SK-N-SH (cell line): Measurements from ENCODE around the gene MAP3K5. TPM values are rescaled to one million over a fixed set of nuclear protein-coding genes. Genes with fewer than 3 reads are reported as not detected.
A peak's percentile ranks its signal among the peaks of the same experiment; 100 is the strongest.

Source experiments
- CTCF ChIA-PET: fragments of 300-600, 350-600 bp; formaldehyde crosslinking; extraction: SDS; loops from one replicate; lab custom pipeline; 2021; lab: Yijun Ruan, JAX
- POLR2A ChIA-PET: fragments of 350-600 bp; sonication (Branson Sonifier 250); formaldehyde crosslinking; extraction: SDS; loops from one replicate; lab custom pipeline; 2020; ENCODE audit warnings: antibody characterized with exemption, inconsistent platforms; lab: Yijun Ruan, JAX
- DNase-seq: peaks from one replicate; pipeline ENCODE4 v3.0.0; 2012
- H2AFZ ChIP-seq: fragments of 200-600 bp; sonication (generic); 2 replicates; pipeline ENCODE4 v1.8.1; 2016; ENCODE audit warnings: antibody characterized with exemption, mild to moderate bottlenecking, low read depth
- H3F3A ChIP-seq: fragments of 200-600 bp; sonication (generic); replicated peaks from 2 replicates; pipeline ENCODE3; 2016; ENCODE audit warnings: antibody characterized with exemption, mild to moderate bottlenecking; ENCODE audit not compliant: insufficient read depth
- H3K27ac ChIP-seq, 2 experiments: fragments of 200-500 bp in 1 of 2; fragments of 200-600 bp in 1 of 2; sonication (Bioruptor generic) in 1 of 2; sonication (generic), shearing (Covaris generic) in 1 of 2; 2 replicates each; pipeline versions ENCODE4 v1.5.1 to v1.6.1; 2014 to 2016; ENCODE audit warnings: low read depth in 2 of 2, inconsistent platforms in 1 of 2, low read length in 1 of 2, mild to moderate bottlenecking in 1 of 2, mixed read lengths in 1 of 2
- H3K27me3 ChIP-seq: fragments of 200-600 bp; sonication (generic), shearing (Covaris generic); 2 replicates; pipeline ENCODE4 v1.6.1; 2016; ENCODE audit warnings: mixed run types; ENCODE audit not compliant: insufficient read depth
- H3K36me3 ChIP-seq, 2 experiments: fragments of 200-500 bp in 1 of 2; fragments of 200-600 bp in 1 of 2; sonication (Bioruptor generic) in 1 of 2; sonication (generic) in 1 of 2; replicated peaks in 1 of 2; 2 replicates each; pipeline versions ENCODE3 to v1.5.1; 2014 to 2016; ENCODE audit warnings: low read length in 1 of 2, mild to moderate bottlenecking in 1 of 2; ENCODE audit not compliant: insufficient read depth in 2 of 2, control insufficient read depth in 1 of 2
- H3K4me1 ChIP-seq, 2 experiments: fragments of 200-500 bp in 1 of 2; fragments of 200-600 bp in 1 of 2; sonication (Bioruptor generic) in 1 of 2; sonication (generic), shearing (Covaris generic) in 1 of 2; 2 replicates each; pipeline versions ENCODE4 v1.5.1 to v1.6.1; 2014 to 2016; ENCODE audit warnings: low read depth in 1 of 2, low read length in 1 of 2, mixed run types in 1 of 2; ENCODE audit not compliant: insufficient read depth in 2 of 2, control insufficient read depth in 1 of 2
- H3K4me2 ChIP-seq: fragments of 200-600 bp; sonication (generic), shearing (Covaris generic); 2 replicates; pipeline ENCODE4 v1.6.1; 2017; ENCODE audit warnings: mixed run types
- H3K4me3 ChIP-seq, 2 experiments: fragments of 200-500 bp in 1 of 2; fragments of 200-600 bp in 1 of 2; sonication (Bioruptor generic) in 1 of 2; sonication (generic), shearing (Covaris generic) in 1 of 2; 2 replicates each; pipeline versions ENCODE4 v1.5.1 to v1.8.1; 2014 to 2016; ENCODE audit warnings: low read depth in 2 of 2, inconsistent platforms in 1 of 2, low read length in 1 of 2, mild to moderate bottlenecking in 1 of 2, mixed read lengths in 1 of 2, moderate library complexity in 1 of 2
- H3K79me2 ChIP-seq: fragments of 200-600 bp; sonication (generic); 2 replicates; pipeline ENCODE4 v1.8.1; 2017; ENCODE audit warnings: mild to moderate bottlenecking; ENCODE audit not compliant: insufficient read depth
- H3K9ac ChIP-seq: fragments of 200-600 bp; sonication (generic); 2 replicates; pipeline ENCODE4 v1.6.1; 2017; ENCODE audit warnings: mixed run types
- H3K9me2 ChIP-seq: fragments of 200-600 bp; sonication (generic); 2 replicates; pipeline ENCODE4 v1.6.1; 2017; ENCODE audit warnings: mixed run types
- H3K9me3 ChIP-seq: fragments of 200-600 bp; sonication (generic); 2 replicates; pipeline ENCODE4 v1.6.1; 2017; ENCODE audit warnings: mixed run types, mild to moderate bottlenecking, moderate library complexity
- H4K20me1 ChIP-seq: fragments of 200-600 bp; sonication (generic); 2 replicates; pipeline ENCODE4 v1.6.1; 2017; ENCODE audit warnings: mild to moderate bottlenecking, mixed run types; ENCODE audit not compliant: insufficient read depth
- CHD2 ChIP-seq: fragments of 150-350 bp; IDR thresholded peaks from 2 replicates; pipeline ENCODE4 v1.6.1; 2018; ENCODE audit warnings: low read length; ENCODE audit not compliant: partially characterized antibody
- EZH2phosphoT487 ChIP-seq: fragments of 200-600 bp; sonication (generic); IDR thresholded peaks from 2 replicates; pipeline ENCODE4 v1.6.1; 2017; ENCODE audit warnings: low read depth, mixed run types, mild to moderate bottlenecking, antibody characterized with exemption, moderate library complexity, borderline replicate concordance
- FOXM1 ChIP-seq: IDR thresholded peaks from 2 replicates; pipeline ENCODE4 v1.4.0; 2012; ENCODE audit warnings: low read depth, mild to moderate bottlenecking
- GABPA ChIP-seq: IDR thresholded peaks from 2 replicates; pipeline ENCODE4 v1.4.0; 2012; ENCODE audit warnings: low read depth, mild to moderate bottlenecking
- JUND ChIP-seq: IDR thresholded peaks from 2 replicates; pipeline ENCODE4 v1.4.0; 2012
- MAX ChIP-seq: IDR thresholded peaks from 2 replicates; pipeline ENCODE4 v1.4.0; 2012; ENCODE audit warnings: low read depth
- MEF2A ChIP-seq: IDR thresholded peaks from 2 replicates; pipeline ENCODE4 v1.4.0; 2012; ENCODE audit warnings: low read depth, borderline replicate concordance
- NFIC ChIP-seq: IDR thresholded peaks from 2 replicates; pipeline ENCODE4 v1.4.0; 2012; ENCODE audit warnings: borderline replicate concordance
- RAD21 ChIP-seq: IDR thresholded peaks from 2 replicates; pipeline ENCODE4 v1.6.1; 2012; ENCODE audit warnings: mild to moderate bottlenecking, low read length
- RFX5 ChIP-seq: IDR thresholded peaks from 2 replicates; pipeline ENCODE4 v1.6.1; 2012; ENCODE audit warnings: mild to moderate bottlenecking, improper control_type of control experiment, low read length
- SIN3A ChIP-seq: IDR thresholded peaks from 2 replicates; pipeline ENCODE4 v1.6.1; 2012; ENCODE audit warnings: low read depth, mild to moderate bottlenecking, low read length, moderate library complexity, borderline replicate concordance
- SMC3 ChIP-seq: IDR thresholded peaks from 2 replicates; pipeline ENCODE4 v1.6.1; 2012; ENCODE audit warnings: low read depth, low read length, improper control_type of control experiment
- TCF12 ChIP-seq: IDR thresholded peaks from 2 replicates; pipeline ENCODE4 v1.4.0; 2012
- TEAD4 ChIP-seq: IDR thresholded peaks from 2 replicates; pipeline ENCODE4 v1.4.0; 2012; ENCODE audit warnings: mild to moderate bottlenecking, borderline replicate concordance; ENCODE audit not compliant: insufficient read depth
- USF1 ChIP-seq: IDR thresholded peaks from 2 replicates; pipeline ENCODE4 v1.4.0; 2012; ENCODE audit warnings: low read depth, borderline replicate concordance
- USF2 ChIP-seq: fragments of 150-350 bp; IDR thresholded peaks from 2 replicates; pipeline ENCODE4 v1.6.1; 2017; ENCODE audit warnings: antibody characterized with exemption, low read length, low read depth, borderline replicate concordance
- YY1 ChIP-seq: IDR thresholded peaks from 2 replicates; pipeline ENCODE4 v1.4.0; 2012; ENCODE audit warnings: low read depth, mild to moderate bottlenecking
- WGBS: methylation state at CpG from one replicate; pipeline ENCODE4 v1.1.6; 2017; ENCODE audit warnings: low lambda C conversion rate; 5-methylcytosine and 5-hydroxymethylcytosine counted together
- polyA plus RNA-seq, 3 experiments: library from polyadenylated mRNA; depleted of rRNA; stranded (reverse); fragments of >200 nt; gene quantifications; 2 replicates each; pipeline ENCODE4 v1.2.3, GENCODE V29; 2012
- TF ChIP-seq, protein P1 (sequence below): IDR thresholded peaks from 2 replicates; pipeline ENCODE4; 2012

The MAP3K5 gene
- polyA plus RNA-seq, 1 of the 3 experiments (the other 2 are of a cell fraction) = 1.4 TPM

- DNase-seq = no peak
- ChIA-PET CTCF (interaction anchor here (1.4 to 8.1 kb wide), 3 partner anchors 37 to 184 kb away, joined by 3 to 36 read pairs (median 7); partner anchors contain the start of gene MAP3K5), POLR2A (no interaction called here)
- no peak for TF ChIP-seq RAD21
- TF ChIP-seq NFIC = no peak
- no peak for TF ChIP-seq TEAD4
- no peak for TF ChIP-seq SMC3
- TF ChIP-seq EZH2phosphoT487 = no peak
- TF ChIP-seq MEF2A = no peak
- TF ChIP-seq USF2 = no peak
- no peak for TF ChIP-seq TCF12
- no peak for TF ChIP-seq YY1
- TF ChIP-seq, protein P1, sequence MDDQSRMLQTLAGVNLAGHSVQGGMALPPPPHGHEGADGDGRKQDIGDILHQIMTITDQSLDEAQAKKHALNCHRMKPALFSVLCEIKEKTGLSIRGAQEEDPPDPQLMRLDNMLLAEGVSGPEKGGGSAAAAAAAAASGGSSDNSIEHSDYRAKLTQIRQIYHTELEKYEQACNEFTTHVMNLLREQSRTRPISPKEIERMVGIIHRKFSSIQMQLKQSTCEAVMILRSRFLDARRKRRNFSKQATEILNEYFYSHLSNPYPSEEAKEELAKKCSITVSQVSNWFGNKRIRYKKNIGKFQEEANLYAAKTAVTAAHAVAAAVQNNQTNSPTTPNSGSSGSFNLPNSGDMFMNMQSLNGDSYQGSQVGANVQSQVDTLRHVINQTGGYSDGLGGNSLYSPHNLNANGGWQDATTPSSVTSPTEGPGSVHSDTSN = no peak
- TF ChIP-seq GABPA = no peak
- no peak for TF ChIP-seq MAX
- no peak for TF ChIP-seq CHD2
- TF ChIP-seq USF1 = no peak
- no peak for TF ChIP-seq RFX5
- TF ChIP-seq SIN3A = no peak
- TF ChIP-seq FOXM1 = no peak
- TF ChIP-seq JUND = no peak
- H3K4me2 ChIP-seq = no peak overlapping the region
- H2AFZ ChIP-seq = no peak overlapping the region
- H3F3A ChIP-seq = peaks cover 30% of the 10 kb centered on the region
- H3K36me3 ChIP-seq = peaks cover 0 to 10% of the 10 kb centered on the region in 2 experiments
- no peaks in the 10 kb centered on the region for H4K20me1 ChIP-seq
- H3K79me2 ChIP-seq = no peaks in the 10 kb centered on the region
- no peak overlapping the region for H3K9ac ChIP-seq
- peaks cover 4 to 31% of the 10 kb centered on the region in 2 experiments; a peak in 3 of 4 replicates for H3K4me1 ChIP-seq
- H3K4me3 ChIP-seq = no peak overlapping the region
- no peaks in the 10 kb centered on the region for H3K9me3 ChIP-seq
- H3K27me3 ChIP-seq = no peaks in the 10 kb centered on the region
- peak overlapping the region in 1 of 2 experiments; percentile 98; a peak in 1 of 4 replicates for H3K27ac ChIP-seq
- H3K9me2 ChIP-seq = no peaks in the 10 kb centered on the region
- 83% methylated on average over 3 of the region's 3 CpGs for WGBS
Observed at GRCh38 chr6:136607204-136607931, 184.9 kb downstream of the MAP3K5 start.
